ENCODE measurements around the gene CCL14.
"Not testable (repeated sequence)": the region's sequence is repeated elsewhere in the genome, so short reads cannot be mapped to it uniquely, and the experiment has no call there.

Gene CCL14

GRCh38 chr17:35948092-35948491 lies 38.4 kb downstream of the CCL14 start:
- Histone ChIP-seq H3K36me3 (ENCODE audit: insufficient read depth, low read length) (no peaks in the 10 kb centered on the region), H3K27me3 (ENCODE audit: insufficient read depth, low read length) (no peaks in the 10 kb centered on the region), H3K4me1 (ENCODE audit: insufficient read depth, low read length) (no peaks in the 10 kb centered on the region), H2AFZ (ENCODE audit: low read depth, low read length) (no peak overlapping the region), H3K4me3 (ENCODE audit: low read length) (no peak overlapping the region), H3K9me3 (ENCODE audit: low read length) (no peaks in the 10 kb centered on the region)

GRCh38 chr17:35947156-35947585 lies 39.4 kb downstream of the CCL14 start:
- Histone ChIP-seq H2AFZ (ENCODE audit: low read depth, low read length) (no peak overlapping the region), H3K27me3 (ENCODE audit: insufficient read depth, low read length) (peaks cover under 1% of the 10 kb centered on the region), H3K4me3 (ENCODE audit: low read length) (no peak overlapping the region), H3K9me3 (ENCODE audit: low read length) (no peaks in the 10 kb centered on the region), H3K4me1 (ENCODE audit: insufficient read depth, low read length) (no peaks in the 10 kb centered on the region), H3K36me3 (ENCODE audit: insufficient read depth, low read length) (no peaks in the 10 kb centered on the region)

- Histone ChIP-seq H2AFZ (ENCODE audit: low read depth, low read length) (no peak overlapping the region), H3K9me3 (ENCODE audit: low read length) (no peaks in the 10 kb centered on the region), H3K4me1 (ENCODE audit: insufficient read depth, low read length) (no peaks in the 10 kb centered on the region), H3K36me3 (ENCODE audit: insufficient read depth, low read length) (no peaks in the 10 kb centered on the region), H3K27me3 (ENCODE audit: insufficient read depth, low read length) (peaks cover 4% of the 10 kb centered on the region), H3K4me3 (ENCODE audit: low read length) (no peak overlapping the region)
These were observed 42.4 kb downstream of the CCL14 start for GRCh38 chr17:35944151-35944550.

DNA sequence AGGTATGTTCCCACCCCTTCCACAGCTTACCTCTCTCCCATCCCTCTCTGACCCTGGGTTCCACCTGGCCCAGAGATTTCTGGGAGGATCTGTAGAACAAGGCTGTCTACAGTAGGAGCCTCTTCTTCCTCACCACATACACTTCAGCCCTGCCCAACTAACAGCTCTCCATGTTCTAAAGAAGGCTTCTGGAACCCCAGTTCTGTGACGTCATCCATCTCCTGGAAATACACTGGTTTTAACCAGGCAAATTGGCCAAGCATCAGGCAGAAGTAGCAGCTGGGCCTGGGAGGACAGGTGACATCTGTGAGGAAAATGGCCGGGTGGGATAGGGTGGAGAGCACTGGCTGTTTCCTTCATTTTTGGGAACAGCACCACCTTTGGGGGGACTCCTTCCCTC lies 43.0 kb downstream of the CCL14 start, which contains the start of gene LYZL6:
Gene LYZL6 (minus strand): TSS at position 177 of the 400 bp plus-strand sequence. CDS start 4,357 bp downstream, outside the sequence.
- no peak within 1 kb of the TSS for H3K4me3 ChIP-seq (ENCODE audit: low read length)
- no peaks in the 10 kb centered on the region for H3K36me3 ChIP-seq (ENCODE audit: insufficient read depth, low read length)
- H3K27me3 ChIP-seq (ENCODE audit: insufficient read depth, low read length) = peaks cover 4% of the 10 kb centered on the region
- H3K9me3 ChIP-seq (ENCODE audit: low read length) = no peaks in the 10 kb centered on the region
- no peak within 1 kb of the TSS for H2AFZ ChIP-seq (ENCODE audit: low read depth, low read length)
- H3K4me1 ChIP-seq (ENCODE audit: insufficient read depth, low read length) = no peaks in the 10 kb centered on the region

DNA sequence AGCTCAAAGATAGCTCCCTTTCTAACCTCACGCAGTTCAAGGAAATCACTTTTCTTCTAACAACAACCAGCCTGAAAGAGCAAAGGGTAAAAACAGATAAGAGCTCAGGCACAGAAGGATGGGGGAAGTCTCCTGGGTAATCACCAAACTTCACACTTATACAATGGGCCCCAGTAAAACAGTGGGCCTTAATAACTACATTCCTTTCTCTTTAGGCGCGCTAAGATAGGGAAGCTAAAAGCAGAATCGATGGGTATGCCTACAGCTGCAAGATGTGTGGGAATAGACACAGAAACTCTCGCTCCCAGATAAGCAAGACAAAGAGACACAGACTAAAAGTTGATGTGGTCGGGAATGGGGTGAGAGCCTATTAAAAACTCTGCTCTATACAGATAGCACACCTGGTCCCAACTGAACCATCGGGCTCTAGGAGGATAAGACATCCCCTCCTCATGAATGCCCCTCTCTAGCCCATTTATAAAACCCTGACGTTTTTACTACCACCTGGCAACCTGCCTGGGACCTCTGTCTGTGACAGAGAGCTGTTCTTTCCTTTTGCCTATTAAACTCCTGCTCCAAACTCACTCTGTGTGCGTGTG lies 43.8 kb downstream of the CCL14 start:
- H2AFZ ChIP-seq (ENCODE audit: low read depth, low read length) = no peak overlapping the region
- H3K4me1 ChIP-seq (ENCODE audit: insufficient read depth, low read length) = no peaks in the 10 kb centered on the region
- H3K4me3 ChIP-seq (ENCODE audit: low read length) = no peak overlapping the region
- peaks cover 4% of the 10 kb centered on the region for H3K27me3 ChIP-seq (ENCODE audit: insufficient read depth, low read length)
- no peaks in the 10 kb centered on the region for H3K9me3 ChIP-seq (ENCODE audit: low read length)
- no peaks in the 10 kb centered on the region for H3K36me3 ChIP-seq (ENCODE audit: insufficient read depth, low read length)

GRCh38 chr17:35938492-35938891 lies 48.0 kb downstream of the CCL14 start:
- H3K27me3 ChIP-seq (ENCODE audit: insufficient read depth, low read length); H3K9me3 ChIP-seq (ENCODE audit: low read length); H3K4me1 ChIP-seq (ENCODE audit: insufficient read depth, low read length); H3K4me3 ChIP-seq (ENCODE audit: low read length); H2AFZ ChIP-seq (ENCODE audit: low read depth, low read length); H3K36me3 ChIP-seq (ENCODE audit: insufficient read depth, low read length): not testable (repeated sequence)

DNA sequence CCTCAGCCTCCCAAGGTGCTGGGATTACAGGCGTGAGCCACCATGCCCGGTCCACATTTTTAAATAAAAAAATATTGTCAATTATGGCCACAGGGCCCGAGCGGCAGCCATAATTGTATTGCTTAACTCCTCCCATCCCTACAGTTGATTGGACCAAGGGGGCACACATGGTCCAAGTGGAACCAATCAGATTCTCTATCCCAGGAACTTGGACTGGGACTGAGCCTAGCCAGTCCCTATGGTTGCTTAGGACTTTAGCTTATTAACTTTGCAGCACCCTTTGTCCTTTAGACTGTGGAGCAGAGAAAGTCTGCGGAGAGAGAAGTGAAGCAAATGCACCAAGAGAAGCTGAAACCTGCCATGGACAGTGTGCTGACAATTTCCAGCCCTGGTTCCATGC lies 50.5 kb downstream of the CCL14 start:
- Histone ChIP-seq H3K4me3 (ENCODE audit: low read length) (no peak overlapping the region), H3K27me3 (ENCODE audit: insufficient read depth, low read length) (no peaks in the 10 kb centered on the region), H3K4me1 (ENCODE audit: insufficient read depth, low read length) (peaks cover 2% of the 10 kb centered on the region), H3K9me3 (ENCODE audit: low read length) (no peaks in the 10 kb centered on the region), H3K36me3 (ENCODE audit: insufficient read depth, low read length) (no peaks in the 10 kb centered on the region), H2AFZ (ENCODE audit: low read depth, low read length) (no peak overlapping the region)

DNA sequence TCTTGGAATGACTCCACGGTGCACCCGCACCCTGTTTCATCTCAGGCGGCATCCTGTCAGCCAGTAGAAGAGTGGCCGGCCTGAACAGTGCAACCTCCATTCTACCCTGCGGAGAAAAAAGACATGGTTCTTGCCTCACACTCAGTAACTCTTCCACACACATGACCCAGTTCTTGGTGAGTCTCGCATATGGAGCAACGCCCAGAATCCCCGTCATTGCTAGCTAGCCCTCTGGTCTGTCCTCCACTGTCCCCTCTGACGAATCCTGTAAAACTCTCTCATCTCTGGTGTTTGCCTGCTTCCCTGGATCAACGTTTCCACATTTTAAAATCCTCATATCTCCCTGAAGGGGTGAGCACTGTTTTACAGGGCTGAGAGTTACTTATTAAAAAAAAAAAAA lies 51.8 kb downstream of the CCL14 start:
- Histone ChIP-seq H3K27me3 (ENCODE audit: insufficient read depth, low read length) (no peaks in the 10 kb centered on the region), H3K4me3 (ENCODE audit: low read length) (no peak overlapping the region), H3K36me3 (ENCODE audit: insufficient read depth, low read length) (no peaks in the 10 kb centered on the region), H2AFZ (ENCODE audit: low read depth, low read length) (no peak overlapping the region), H3K9me3 (ENCODE audit: low read length) (no peaks in the 10 kb centered on the region), H3K4me1 (ENCODE audit: insufficient read depth, low read length) (peaks cover 13% of the 10 kb centered on the region)
